Measurements from ENCODE around the gene MRAS.

- TF ChIP-seq CTCF (IDR thresholded peaks at IDR 0.05) (no peak), TAF1 (IDR thresholded peaks at IDR 0.05; ENCODE audit: borderline replicate concordance, low read depth, low read length) (no peak), NRF1 (IDR thresholded peaks at IDR 0.05; ENCODE audit: low read depth, low read length) (no peak)
These were observed 6.0 kb downstream of the MRAS start for GRCh38 chr3:138354376-138354775.

All from SK-N-SH (cell line).